Upper lobe of left lung (tissue), 4 donors: ENCODE measurements around the gene PRKG1.

Experiments
- EP300 ChIP-seq, 4 donors: sonication (generic); formaldehyde crosslinking; IDR thresholded peaks; one replicate each; pipeline ENCODE4 v1.5.1; 2017; ENCODE audit warnings: antibody characterized with exemption in 4 of 4, control low read depth in 2 of 4
- POLR2A ChIP-seq, 4 donors: fragments of 450-650 bp; IDR thresholded peaks; one replicate each; pipeline ENCODE4 v1.5.1; 2016 to 2017; ENCODE audit warnings: antibody characterized with exemption in 4 of 4, mild to moderate bottlenecking in 2 of 4
- POLR2AphosphoS5 ChIP-seq, 2 donors: sonication (generic); formaldehyde crosslinking; IDR thresholded peaks; one replicate each; pipeline ENCODE4 v1.5.1; 2017; ENCODE audit warnings: antibody characterized with exemption in 2 of 2
- TF ChIP-seq, protein P1 (sequence below), 6 experiments: fragments of 450-650 bp in 4 of 6; fragments of 200-600 bp in 2 of 6; sonication (generic) in 2 of 6; IDR thresholded peaks; one replicate each; pipeline ENCODE4 v1.5.1; 2016 to 2019; ENCODE audit warnings: antibody characterized with exemption in 6 of 6

- TF ChIP-seq, protein P1, sequence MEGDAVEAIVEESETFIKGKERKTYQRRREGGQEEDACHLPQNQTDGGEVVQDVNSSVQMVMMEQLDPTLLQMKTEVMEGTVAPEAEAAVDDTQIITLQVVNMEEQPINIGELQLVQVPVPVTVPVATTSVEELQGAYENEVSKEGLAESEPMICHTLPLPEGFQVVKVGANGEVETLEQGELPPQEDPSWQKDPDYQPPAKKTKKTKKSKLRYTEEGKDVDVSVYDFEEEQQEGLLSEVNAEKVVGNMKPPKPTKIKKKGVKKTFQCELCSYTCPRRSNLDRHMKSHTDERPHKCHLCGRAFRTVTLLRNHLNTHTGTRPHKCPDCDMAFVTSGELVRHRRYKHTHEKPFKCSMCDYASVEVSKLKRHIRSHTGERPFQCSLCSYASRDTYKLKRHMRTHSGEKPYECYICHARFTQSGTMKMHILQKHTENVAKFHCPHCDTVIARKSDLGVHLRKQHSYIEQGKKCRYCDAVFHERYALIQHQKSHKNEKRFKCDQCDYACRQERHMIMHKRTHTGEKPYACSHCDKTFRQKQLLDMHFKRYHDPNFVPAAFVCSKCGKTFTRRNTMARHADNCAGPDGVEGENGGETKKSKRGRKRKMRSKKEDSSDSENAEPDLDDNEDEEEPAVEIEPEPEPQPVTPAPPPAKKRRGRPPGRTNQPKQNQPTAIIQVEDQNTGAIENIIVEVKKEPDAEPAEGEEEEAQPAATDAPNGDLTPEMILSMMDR (IDR thresholded peaks at IDR 0.05): no peak
- TF ChIP-seq POLR2AphosphoS5 (IDR thresholded peaks at IDR 0.05) (no peak), POLR2A (IDR thresholded peaks at IDR 0.05) (no peak), EP300 (IDR thresholded peaks at IDR 0.05) (no peak)
Measured at GRCh38 chr10:51072210-51072609, 2.1 kb upstream of the PRKG1 start.
